Neural crest cell (in vitro differentiated cells): ENCODE measurements around the gene PAF1. TPM values are rescaled to one million over a fixed set of nuclear protein-coding genes. Genes with fewer than 3 reads are reported as not detected.

ENCODE experiments used
- DNase-seq: peaks from one replicate; pipeline ENCODE4 v3.0.0; 2021; ENCODE audit warnings: low read depth, mixed read lengths, low spot score
- H3K27ac Mint-ChIP-seq: one replicate; pipeline ENCODE4 v1.8.0; 2021; ENCODE audit warnings: mild to moderate bottlenecking, mixed read lengths; ENCODE audit not compliant: unreplicated experiment
- H3K27me3 Mint-ChIP-seq: 2 replicates; pipeline ENCODE4 v1.8.0; 2021; ENCODE audit warnings: low read depth, mild to moderate bottlenecking, mixed read lengths
- H3K36me3 Mint-ChIP-seq: 2 replicates; pipeline ENCODE4 v1.8.0; 2021; ENCODE audit warnings: low read depth, mild to moderate bottlenecking, mixed read lengths
- H3K4me1 Mint-ChIP-seq: 2 replicates; pipeline ENCODE4 v1.8.0; 2021; ENCODE audit warnings: mixed read lengths
- H3K4me3 Mint-ChIP-seq: one replicate; pipeline ENCODE4 v1.8.0; 2021; ENCODE audit warnings: mild to moderate bottlenecking, mixed read lengths
- H3K9me3 Mint-ChIP-seq: 2 replicates; pipeline ENCODE4 v1.8.0; 2021; ENCODE audit warnings: mixed read lengths
- total RNA-seq: library from RNA; stranded (reverse); gene quantifications from 2 replicates; pipeline ENCODE4 v1.2.1, GENCODE V29; 2021
- TF ChIP-seq, protein P1 (sequence below): fragments of 200-600 bp; sonication (generic); conservative IDR thresholded peaks from 2 replicates; pipeline ENCODE4 v1.5.0; 2021; ENCODE audit warnings: antibody characterized with exemption, mild to moderate bottlenecking

The PAF1 gene
- total RNA-seq, 1 donor from 2014 or later, result 62.9 TPM

GRCh38 chr19:39372941-39373340 lies 18.0 kb downstream of the PAF1 start:
- H3K4me1 Mint-ChIP-seq, result no peaks in the 10 kb centered on the region
- H3K4me3 Mint-ChIP-seq, result no peak overlapping the region
- peaks cover 20% of the 10 kb centered on the region for H3K36me3 Mint-ChIP-seq
- H3K27me3 Mint-ChIP-seq, result no peaks in the 10 kb centered on the region
- H3K9me3 Mint-ChIP-seq, result no peaks in the 10 kb centered on the region
- TF ChIP-seq, protein P1, sequence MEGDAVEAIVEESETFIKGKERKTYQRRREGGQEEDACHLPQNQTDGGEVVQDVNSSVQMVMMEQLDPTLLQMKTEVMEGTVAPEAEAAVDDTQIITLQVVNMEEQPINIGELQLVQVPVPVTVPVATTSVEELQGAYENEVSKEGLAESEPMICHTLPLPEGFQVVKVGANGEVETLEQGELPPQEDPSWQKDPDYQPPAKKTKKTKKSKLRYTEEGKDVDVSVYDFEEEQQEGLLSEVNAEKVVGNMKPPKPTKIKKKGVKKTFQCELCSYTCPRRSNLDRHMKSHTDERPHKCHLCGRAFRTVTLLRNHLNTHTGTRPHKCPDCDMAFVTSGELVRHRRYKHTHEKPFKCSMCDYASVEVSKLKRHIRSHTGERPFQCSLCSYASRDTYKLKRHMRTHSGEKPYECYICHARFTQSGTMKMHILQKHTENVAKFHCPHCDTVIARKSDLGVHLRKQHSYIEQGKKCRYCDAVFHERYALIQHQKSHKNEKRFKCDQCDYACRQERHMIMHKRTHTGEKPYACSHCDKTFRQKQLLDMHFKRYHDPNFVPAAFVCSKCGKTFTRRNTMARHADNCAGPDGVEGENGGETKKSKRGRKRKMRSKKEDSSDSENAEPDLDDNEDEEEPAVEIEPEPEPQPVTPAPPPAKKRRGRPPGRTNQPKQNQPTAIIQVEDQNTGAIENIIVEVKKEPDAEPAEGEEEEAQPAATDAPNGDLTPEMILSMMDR, result no peak
- DNase-seq, result no peak
- H3K27ac Mint-ChIP-seq, result no peak overlapping the region

- Mint-ChIP-seq H3K27ac (no peak overlapping the region), H3K36me3 (peaks cover 20% of the 10 kb centered on the region), H3K4me1 (no peaks in the 10 kb centered on the region), H3K4me3 (no peak overlapping the region), H3K27me3 (no peaks in the 10 kb centered on the region), H3K9me3 (no peaks in the 10 kb centered on the region)
- TF ChIP-seq, protein P1, result no peak
- DNase-seq, result no peak
Observed at GRCh38 chr19:39372047-39372802, 18.7 kb downstream of the PAF1 start.

GRCh38 chr19:39370735-39371134 lies 20.2 kb downstream of the PAF1 start:
- Mint-ChIP-seq H3K4me3 (no peak overlapping the region), H3K27ac (no peak overlapping the region), H3K9me3 (no peaks in the 10 kb centered on the region), H3K36me3 (peaks cover 16% of the 10 kb centered on the region), H3K4me1 (no peaks in the 10 kb centered on the region), H3K27me3 (no peaks in the 10 kb centered on the region)
- no peak for DNase-seq
- TF ChIP-seq, protein P1, result no peak

GRCh38 chr19:39369200-39369599 lies 21.7 kb downstream of the PAF1 start:
- Mint-ChIP-seq H3K27me3 (no peaks in the 10 kb centered on the region), H3K9me3 (no peaks in the 10 kb centered on the region)

GRCh38 chr19:39365531-39365930 lies 25.4 kb downstream of the PAF1 start:
- H3K9me3 Mint-ChIP-seq, result no peaks in the 10 kb centered on the region
- no peak overlapping the region for H3K4me3 Mint-ChIP-seq
- DNase-seq, result no peak
- H3K27me3 Mint-ChIP-seq, result no peaks in the 10 kb centered on the region
- no peak overlapping the region for H3K27ac Mint-ChIP-seq
- no peaks in the 10 kb centered on the region for H3K4me1 Mint-ChIP-seq
- peaks cover 12% of the 10 kb centered on the region for H3K36me3 Mint-ChIP-seq
- TF ChIP-seq, protein P1, result no peak

More at GRCh38 chr19:39369200-39369599, 21.7 kb downstream of the PAF1 start:
- Mint-ChIP-seq H3K27ac (no peak overlapping the region), H3K4me3 (no peak overlapping the region), H3K36me3 (peaks cover 19% of the 10 kb centered on the region), H3K4me1 (no peaks in the 10 kb centered on the region)
- no peak for DNase-seq
- TF ChIP-seq, protein P1, result no peak
